CD4-positive, alpha-beta memory T cell (primary cell): Measurements from ENCODE around the gene COBL. TPM values are rescaled to one million over a fixed set of nuclear protein-coding genes. Genes with fewer than 3 reads are reported as not detected.

Experiments
- CTCF ChIA-PET: fragments of 350-600 bp; sonication (Branson Sonifier 250); formaldehyde crosslinking; loops from one replicate; lab custom pipeline; 2021; ENCODE audit warnings: inconsistent platforms; ENCODE audit not compliant: partially characterized antibody; lab: Charles Lee
- POLR2A ChIA-PET: fragments of 350-600 bp; sonication (Branson Sonifier 250); formaldehyde crosslinking; loops from one replicate; lab custom pipeline; 2021; ENCODE audit not compliant: partially characterized antibody; lab: Charles Lee
- DNase-seq, 5 donors: peaks; one replicate each; pipeline versions ENCODE4 v3.0.0 to v3.0.0-alpha.2; 2020 to 2022; ENCODE audit warnings: mixed read lengths in 1 of 5
- H3K27ac ChIP-seq: one replicate; pipeline ENCODE4 v1.7.0; 2013; ENCODE audit warnings: low read depth, low read length
- H3K27me3 ChIP-seq: 2 replicates; pipeline ENCODE4 v1.7.0; 2013; ENCODE audit warnings: mild to moderate bottlenecking, low read length, moderate library complexity; ENCODE audit not compliant: insufficient read depth
- H3K36me3 ChIP-seq: 2 replicates; pipeline ENCODE4 v1.7.0; 2013; ENCODE audit warnings: mild to moderate bottlenecking, low read length, moderate library complexity; ENCODE audit not compliant: insufficient read depth
- H3K4me1 ChIP-seq: 2 replicates; pipeline ENCODE4 v1.7.0; 2013; ENCODE audit warnings: mild to moderate bottlenecking, low read length, moderate library complexity; ENCODE audit not compliant: insufficient read depth
- H3K4me3 ChIP-seq, 2 donors: one replicate each; pipeline ENCODE4 v1.7.0; 2013; ENCODE audit warnings: low read length in 2 of 2, mild to moderate bottlenecking in 1 of 2
- H3K9me3 ChIP-seq, 2 donors: one replicate each; pipeline ENCODE4 v1.7.0; 2013; ENCODE audit warnings: low read length in 2 of 2, control low read depth in 1 of 2; ENCODE audit not compliant: control insufficient read depth in 1 of 2
- H3K27ac Mint-ChIP-seq, 7 donors: one replicate each; pipeline ENCODE4 v1.8.0; 2020 to 2021; ENCODE audit warnings: mixed read lengths in 7 of 7, mild to moderate bottlenecking in 6 of 7, inconsistent platforms in 3 of 7, moderate library complexity in 3 of 7
- H3K27me3 Mint-ChIP-seq, 2 donors: one replicate each; pipeline ENCODE4 v1.8.0; 2020 to 2021; ENCODE audit warnings: mixed read lengths in 2 of 2
- H3K36me3 Mint-ChIP-seq, 2 donors: one replicate each; pipeline ENCODE4 v1.8.0; 2020 to 2021; ENCODE audit warnings: mixed read lengths in 2 of 2, inconsistent platforms in 1 of 2, mild to moderate bottlenecking in 1 of 2
- H3K4me1 Mint-ChIP-seq, 4 donors: one replicate each; pipeline ENCODE4 v1.8.0; 2020 to 2021; ENCODE audit warnings: mixed read lengths in 4 of 4, mild to moderate bottlenecking in 1 of 4
- H3K4me3 Mint-ChIP-seq, 8 donors: one replicate each; pipeline ENCODE4 v1.8.0; 2020 to 2021; ENCODE audit warnings: mixed read lengths in 8 of 8, mild to moderate bottlenecking in 7 of 8, moderate library complexity in 6 of 8, inconsistent platforms in 3 of 8
- H3K9me3 Mint-ChIP-seq, 8 donors: one replicate each; pipeline ENCODE4 v1.8.0; 2020 to 2021; ENCODE audit warnings: mixed read lengths in 8 of 8, mild to moderate bottlenecking in 5 of 8, inconsistent platforms in 3 of 8, moderate library complexity in 1 of 8
- intact Hi-C: fragments of 100-400 bp; cut with micrococcal nuclease; formaldehyde crosslinking; loops from one replicate; pipeline ENCODE4 v1.15.1; 2023
- polyA plus RNA-seq, 2 donors: library from polyadenylated mRNA; unstranded; fragments of 300-500 nt; fragmentation: Illumina TruSeq; gene quantifications; one replicate each; pipeline ENCODE4 v1.2.3, GENCODE V29; 2021
- total RNA-seq, 2 experiments: library from RNA; stranded (reverse); gene quantifications; one replicate each; pipeline ENCODE4 v1.2.3, GENCODE V29; 2021

COBL gene
- total and polyA plus RNA-seq, 4 experiments from 2014 or later: not detected

DNA sequence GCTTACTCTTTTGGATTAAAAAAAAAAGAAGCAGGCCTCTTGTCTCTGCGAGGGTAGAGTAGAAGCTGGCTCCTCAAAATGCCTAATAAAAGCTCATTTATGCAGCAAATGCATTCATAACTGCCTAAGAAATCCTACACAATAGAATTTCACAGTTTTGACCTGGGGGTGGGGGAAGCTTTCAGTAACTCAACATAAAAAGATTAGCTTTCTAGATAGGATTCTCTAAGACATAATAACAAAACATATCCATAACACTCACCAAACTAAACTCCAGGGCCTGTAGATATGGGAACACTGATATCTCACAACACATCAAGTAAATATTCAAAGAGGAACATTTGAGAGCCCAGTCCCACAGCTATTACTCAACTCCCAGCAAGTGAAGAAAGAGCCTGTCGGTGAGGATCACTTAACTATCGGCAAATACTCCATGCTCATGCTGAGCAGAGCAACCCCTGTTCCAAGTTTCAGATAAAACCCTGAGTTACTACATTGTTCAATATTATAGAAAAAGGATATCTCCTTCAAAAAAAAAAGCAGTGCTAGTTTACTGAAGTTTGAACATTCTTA lies 88.1 kb downstream of the COBL start:
- peaks cover 6 to 8% of the 10 kb centered on the region in 2 donors for H3K27me3 Mint-ChIP-seq
- intact Hi-C loops: no loop called here
- no peaks in the 10 kb centered on the region for H3K4me1 Mint-ChIP-seq
- Histone ChIP-seq H3K27me3 (no peaks in the 10 kb centered on the region), H3K9me3 (no peaks in the 10 kb centered on the region), H3K4me1 (no peaks in the 10 kb centered on the region), H3K27ac (no peak overlapping the region), H3K36me3 (no peaks in the 10 kb centered on the region), H3K4me3 (no peak overlapping the region)
- no peaks in the 10 kb centered on the region for H3K36me3 Mint-ChIP-seq
- no peak for DNase-seq
- no peak overlapping the region for H3K4me3 Mint-ChIP-seq
- CTCF ChIA-PET: no interaction called here
- POLR2A ChIA-PET: interaction anchor here (0.6 kb wide), 1 partner anchor 138 kb away, joined by 3 read pairs; no protein-coding TSS in a partner anchor
- H3K9me3 Mint-ChIP-seq: no peaks in the 10 kb centered on the region
- no peak overlapping the region for H3K27ac Mint-ChIP-seq

- Histone ChIP-seq H3K36me3 (no peaks in the 10 kb centered on the region), H3K27me3 (no peaks in the 10 kb centered on the region), H3K4me3 (no peak overlapping the region), H3K9me3 (no peaks in the 10 kb centered on the region), H3K4me1 (no peaks in the 10 kb centered on the region), H3K27ac (no peak overlapping the region)
- Mint-ChIP-seq H3K4me1 (no peaks in the 10 kb centered on the region), H3K27me3 (peaks cover 6 to 8% of the 10 kb centered on the region in 2 donors), H3K27ac (no peak overlapping the region), H3K9me3 (no peaks in the 10 kb centered on the region), H3K36me3 (no peaks in the 10 kb centered on the region), H3K4me3 (no peak overlapping the region)
- DNase-seq: no peak
- ChIA-PET CTCF (no interaction called here), POLR2A (no interaction called here)
- intact Hi-C loops: no loop called here
Observed at GRCh38 chr7:51227861-51228260, 88.7 kb downstream of the COBL start.

DNA sequence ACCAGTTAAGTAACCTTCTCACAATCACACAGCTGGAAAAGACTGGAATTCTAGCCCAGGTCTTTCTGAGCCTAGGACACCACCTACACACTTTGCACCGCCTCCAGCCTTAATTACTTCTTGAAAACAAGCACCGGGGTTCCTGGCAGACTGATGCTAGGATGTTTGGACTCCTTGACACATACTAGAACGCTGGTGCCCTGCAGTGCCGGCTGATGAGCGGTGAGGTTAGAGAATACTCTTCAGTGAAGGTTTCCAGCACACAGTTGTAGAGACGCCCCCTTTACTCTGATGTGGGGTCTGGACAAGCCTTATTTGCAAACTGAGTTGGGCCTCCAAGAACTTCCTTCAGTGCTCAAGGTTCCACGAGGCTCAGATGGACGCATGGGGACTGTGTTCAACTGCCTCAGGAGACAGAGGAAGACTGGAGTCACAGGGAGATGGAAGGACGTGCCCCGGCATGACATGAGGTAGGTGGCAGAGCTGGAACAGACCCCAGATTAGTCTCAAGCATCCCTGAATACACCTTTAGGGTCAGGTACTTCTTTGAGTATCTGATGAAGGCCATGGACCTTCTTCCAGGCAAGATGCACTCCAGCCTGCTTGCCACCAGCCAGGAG lies 89.6 kb downstream of the COBL start:
- Histone ChIP-seq H3K4me1 (no peaks in the 10 kb centered on the region), H3K27ac (no peak overlapping the region), H3K27me3 (no peaks in the 10 kb centered on the region), H3K9me3 (no peaks in the 10 kb centered on the region), H3K4me3 (no peak overlapping the region), H3K36me3 (no peaks in the 10 kb centered on the region)
- Mint-ChIP-seq H3K4me3 (no peak overlapping the region), H3K36me3 (no peaks in the 10 kb centered on the region), H3K27me3 (peaks cover 6 to 8% of the 10 kb centered on the region in 2 donors), H3K9me3 (no peaks in the 10 kb centered on the region), H3K27ac (no peak overlapping the region), H3K4me1 (no peaks in the 10 kb centered on the region)
- intact Hi-C loops: no loop called here
- ChIA-PET CTCF (no interaction called here), POLR2A (no interaction called here)
- DNase-seq: no peak

DNA sequence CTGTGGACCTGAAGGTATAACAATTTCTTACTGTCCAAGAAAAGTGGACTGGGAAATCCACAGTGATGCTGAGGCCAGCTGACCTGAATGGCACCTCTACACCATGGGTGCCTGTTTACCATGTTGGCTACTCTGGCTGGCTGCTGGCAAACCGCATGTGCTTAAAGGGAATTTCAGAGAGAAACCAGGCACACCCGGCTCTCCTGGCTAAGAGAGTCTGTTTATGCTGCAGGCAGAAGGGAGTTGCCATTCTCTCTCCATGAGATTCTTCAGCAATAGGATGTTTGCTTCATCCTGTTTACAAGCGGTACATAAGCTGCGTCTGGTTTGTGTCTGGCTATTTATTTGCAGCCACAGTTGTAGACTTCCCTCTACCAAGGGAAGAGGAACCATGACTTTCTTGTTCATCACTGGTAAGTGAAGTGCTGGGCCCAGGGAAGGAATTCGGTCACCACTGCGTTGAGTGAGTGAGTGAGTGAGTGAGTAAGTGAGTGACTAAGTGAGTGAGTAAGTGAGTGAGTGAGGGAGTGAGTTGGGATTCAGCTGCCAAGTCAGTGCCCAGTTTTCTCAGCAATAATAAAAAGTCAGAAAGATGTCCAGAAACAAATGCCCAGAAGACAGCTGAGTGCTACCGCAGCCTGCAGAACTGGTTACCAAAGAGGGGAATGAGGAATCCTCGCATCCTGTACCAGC lies 90.4 kb downstream of the COBL start:
- H3K4me3 Mint-ChIP-seq: no peak overlapping the region
- no peaks in the 10 kb centered on the region for H3K4me1 Mint-ChIP-seq
- ChIA-PET POLR2A (no interaction called here), CTCF (no interaction called here)
- no peak overlapping the region for H3K27ac Mint-ChIP-seq
- no peaks in the 10 kb centered on the region for H3K9me3 Mint-ChIP-seq
- no peaks in the 10 kb centered on the region for H3K36me3 Mint-ChIP-seq
- H3K36me3 ChIP-seq: no peaks in the 10 kb centered on the region
- intact Hi-C loops: no loop called here
- H3K9me3 ChIP-seq: no peaks in the 10 kb centered on the region
- H3K27ac ChIP-seq: no peak overlapping the region
- H3K4me3 ChIP-seq: no peak overlapping the region
- no peaks in the 10 kb centered on the region for H3K4me1 ChIP-seq
- no peaks in the 10 kb centered on the region for H3K27me3 ChIP-seq
- H3K27me3 Mint-ChIP-seq: peaks cover 6 to 8% of the 10 kb centered on the region in 2 donors
- no peak for DNase-seq

- no peak overlapping the region for H3K4me3 Mint-ChIP-seq
- H3K27ac ChIP-seq: no peak overlapping the region
- H3K9me3 ChIP-seq: no peaks in the 10 kb centered on the region
- no peak overlapping the region for H3K4me3 ChIP-seq
- H3K27me3 ChIP-seq: no peaks in the 10 kb centered on the region
- no peaks in the 10 kb centered on the region for H3K9me3 Mint-ChIP-seq
- no peak for DNase-seq
- no peaks in the 10 kb centered on the region for H3K36me3 ChIP-seq
- no peaks in the 10 kb centered on the region for H3K4me1 ChIP-seq
- H3K4me1 Mint-ChIP-seq: no peaks in the 10 kb centered on the region
- POLR2A ChIA-PET: no interaction called here
- intact Hi-C loops: no loop called here
- CTCF ChIA-PET: no interaction called here
- H3K27ac Mint-ChIP-seq: no peak overlapping the region
- H3K36me3 Mint-ChIP-seq: no peaks in the 10 kb centered on the region
- H3K27me3 Mint-ChIP-seq: peaks cover 0 to 2% of the 10 kb centered on the region in 2 donors
Observed at GRCh38 chr7:51224811-51225595, 91.6 kb downstream of the COBL start.

GRCh38 chr7:51223505-51223904 lies 93.1 kb downstream of the COBL start:
- Histone ChIP-seq H3K27ac (no peak overlapping the region), H3K36me3 (no peaks in the 10 kb centered on the region), H3K4me3 (no peak overlapping the region), H3K27me3 (no peaks in the 10 kb centered on the region), H3K9me3 (no peaks in the 10 kb centered on the region), H3K4me1 (no peaks in the 10 kb centered on the region)
- POLR2A ChIA-PET: no interaction called here
- no peaks in the 10 kb centered on the region for H3K9me3 Mint-ChIP-seq
- no peak overlapping the region for H3K27ac Mint-ChIP-seq
- no peaks in the 10 kb centered on the region for H3K4me1 Mint-ChIP-seq
- H3K36me3 Mint-ChIP-seq: no peaks in the 10 kb centered on the region
- no peak for DNase-seq
- intact Hi-C loops: no loop called here
- peaks cover 0 to 1% of the 10 kb centered on the region in 2 donors for H3K27me3 Mint-ChIP-seq
- CTCF ChIA-PET: no interaction called here
- H3K4me3 Mint-ChIP-seq: no peak overlapping the region

DNA sequence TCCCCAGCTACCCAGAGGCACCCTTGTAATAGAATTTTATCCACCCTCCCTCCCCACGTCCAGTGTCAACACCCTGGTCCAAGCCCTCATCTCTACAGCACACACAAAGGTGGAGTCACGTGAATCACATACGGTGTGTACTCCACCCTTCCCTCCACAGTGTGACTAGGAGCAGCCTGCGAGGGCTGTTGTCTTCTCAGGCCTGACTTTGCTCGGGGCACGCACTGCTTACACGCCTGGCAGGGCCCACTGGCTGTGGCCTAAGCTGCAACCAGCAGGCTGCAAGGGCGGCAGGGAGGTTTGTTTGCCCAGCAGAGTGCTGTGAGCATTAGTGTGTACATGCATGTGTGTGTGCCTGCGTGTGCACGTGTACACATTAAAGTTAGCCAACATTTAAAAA lies 93.7 kb downstream of the COBL start:
- H3K4me1 Mint-ChIP-seq: no peaks in the 10 kb centered on the region
- H3K36me3 Mint-ChIP-seq: no peaks in the 10 kb centered on the region
- H3K36me3 ChIP-seq: no peaks in the 10 kb centered on the region
- H3K27me3 Mint-ChIP-seq: peaks cover 0 to 1% of the 10 kb centered on the region in 2 donors
- CTCF ChIA-PET: no interaction called here
- no peaks in the 10 kb centered on the region for H3K27me3 ChIP-seq
- no peak overlapping the region for H3K4me3 ChIP-seq
- H3K4me1 ChIP-seq: no peaks in the 10 kb centered on the region
- H3K9me3 Mint-ChIP-seq: no peaks in the 10 kb centered on the region
- no peak overlapping the region for H3K27ac ChIP-seq
- H3K4me3 Mint-ChIP-seq: no peak overlapping the region
- POLR2A ChIA-PET: no interaction called here
- no peak for DNase-seq
- intact Hi-C loops: no loop called here
- H3K27ac Mint-ChIP-seq: no peak overlapping the region
- no peaks in the 10 kb centered on the region for H3K9me3 ChIP-seq
